GM23338 (cell line): ENCODE measurements around the gene RNF207. TPM values are rescaled to one million over a fixed set of nuclear protein-coding genes. Genes with fewer than 3 reads are reported as not detected.
A peak's percentile ranks its signal among the peaks of the same experiment; 100 is the strongest.

ENCODE experiments used
- ATAC-seq: fragments of 200-7000 bp; cut with Tn5 transposase; 3 replicates; pipeline ENCODE4 v1.9.1; 2020
- DNase-seq: peaks from one replicate; pipeline ENCODE4 v3.0.0-alpha.2; 2015; ENCODE audit warnings: low spot score
- H2AFZ ChIP-seq: fragments of 200-600 bp; sonication (generic); 2 replicates; pipeline ENCODE4 v1.8.0; 2016; ENCODE audit warnings: antibody characterized with exemption, mild to moderate bottlenecking, moderate library complexity
- H3F3A ChIP-seq: fragments of 200-600 bp; sonication (generic); replicated peaks from 2 replicates; pipeline ENCODE4 v1.8.0; 2017; ENCODE audit warnings: antibody characterized with exemption, mixed run types, low read depth
- H3K27ac ChIP-seq: fragments of 200-600 bp; sonication (generic); 2 replicates; pipeline ENCODE4 v1.6.1; 2016; ENCODE audit warnings: low read depth
- H3K27me3 ChIP-seq: fragments of 200-600 bp; sonication (generic); 2 replicates; pipeline ENCODE4 v1.8.0; 2016; ENCODE audit warnings: mild to moderate bottlenecking, mixed run types, moderate library complexity; ENCODE audit not compliant: insufficient read depth
- H3K36me3 ChIP-seq: fragments of 200-600 bp; sonication (generic); 2 replicates; pipeline ENCODE4 v1.8.0; 2016; ENCODE audit warnings: mild to moderate bottlenecking; ENCODE audit not compliant: insufficient read depth
- H3K4me1 ChIP-seq: fragments of 200-600 bp; sonication (generic); 2 replicates; pipeline ENCODE4 v1.8.0; 2016; ENCODE audit warnings: mild to moderate bottlenecking, moderate library complexity; ENCODE audit not compliant: insufficient read depth
- H3K4me2 ChIP-seq: fragments of 200-600 bp; sonication (generic); 2 replicates; pipeline ENCODE4 v1.7.1; 2017; ENCODE audit warnings: mixed run types
- H3K4me3 ChIP-seq: fragments of 200-600 bp; sonication (generic); 2 replicates; pipeline ENCODE4 v1.6.1; 2016; ENCODE audit warnings: mixed run types
- H3K79me2 ChIP-seq: fragments of 200-600 bp; sonication (generic); replicated peaks from 2 replicates; pipeline ENCODE4 v1.8.0; 2017; ENCODE audit warnings: mild to moderate bottlenecking; ENCODE audit not compliant: insufficient read depth
- H3K9me2 ChIP-seq: fragments of 200-600 bp; sonication (generic); 2 replicates; pipeline ENCODE4 v1.8.0; 2017; ENCODE audit not compliant: insufficient read depth
- H4K20me1 ChIP-seq: fragments of 200-600 bp; sonication (generic); replicated peaks from 2 replicates; pipeline ENCODE4 v1.8.0; 2017; ENCODE audit warnings: mild to moderate bottlenecking; ENCODE audit not compliant: insufficient read depth
- H3K27ac Mint-ChIP-seq: 2 replicates; pipeline ENCODE4 v1.8.0; 2020; ENCODE audit warnings: inconsistent platforms, mild to moderate bottlenecking, moderate library complexity, mixed read lengths
- H3K27me3 Mint-ChIP-seq: 3 replicates; pipeline ENCODE4 v1.8.0; 2022; ENCODE audit warnings: low read depth, mild to moderate bottlenecking, moderate library complexity, mixed read lengths, inconsistent platforms; ENCODE audit not compliant: insufficient read depth, poor library complexity
- H3K36me3 Mint-ChIP-seq: 3 replicates; pipeline ENCODE4 v1.8.0; 2021; ENCODE audit warnings: low read depth, mild to moderate bottlenecking, inconsistent platforms, moderate library complexity, mixed read lengths
- H3K4me1 Mint-ChIP-seq: 3 replicates; pipeline ENCODE4 v1.8.0; 2020; ENCODE audit warnings: mild to moderate bottlenecking, inconsistent platforms, mixed read lengths
- H3K4me3 Mint-ChIP-seq: 3 replicates; pipeline ENCODE4 v1.8.0; 2021; ENCODE audit warnings: moderate library complexity, mild to moderate bottlenecking, inconsistent platforms, mixed read lengths
- H3K9me3 Mint-ChIP-seq: 3 replicates; pipeline ENCODE4 v1.8.0; 2020; ENCODE audit warnings: moderate library complexity, mild to moderate bottlenecking, inconsistent platforms, mixed read lengths
- CREB1 ChIP-seq: fragments of 250-450 bp; sonication (Bioruptor Pico); IDR thresholded peaks from 2 replicates; pipeline ENCODE4 v1.5.0; 2020; ENCODE audit warnings: low read depth, mild to moderate bottlenecking, moderate library complexity
- CTCF ChIP-seq, 2 experiments: fragments of 200-600 bp in 1 of 2; sonication (generic) in 1 of 2; conservative IDR thresholded peaks; 2 replicates each; pipeline versions ENCODE4 v1.5.1 to v1.6.1; 2016 to 2017; ENCODE audit warnings: antibody characterized with exemption in 2 of 2, low read depth in 2 of 2, mild to moderate bottlenecking in 2 of 2, moderate library complexity in 1 of 2
- EZH2 ChIP-seq: fragments of 200-600 bp; sonication (generic); IDR thresholded peaks from one replicate; pipeline ENCODE4 v1.8.0; 2017; ENCODE audit warnings: antibody characterized with exemption, mild to moderate bottlenecking, low read depth; ENCODE audit not compliant: unreplicated experiment
- EZH2phosphoT487 ChIP-seq: fragments of 200-600 bp; sonication (generic); IDR thresholded peaks from one replicate; pipeline ENCODE4 v1.8.1; 2018; ENCODE audit warnings: antibody characterized with exemption; ENCODE audit not compliant: unreplicated experiment
- NANOG ChIP-seq: IDR thresholded peaks from 2 replicates; pipeline ENCODE4 v1.6.1; 2016; ENCODE audit warnings: antibody characterized with exemption, borderline replicate concordance
- POLR2AphosphoS5 ChIP-seq: IDR thresholded peaks from 2 replicates; pipeline ENCODE4 v1.6.1; 2016; ENCODE audit warnings: antibody characterized with exemption, low read depth
- REST ChIP-seq: IDR thresholded peaks from one replicate; pipeline ENCODE4 v1.6.1; 2018; ENCODE audit warnings: antibody characterized with exemption; ENCODE audit not compliant: unreplicated experiment
- STAT1 ChIP-seq: IDR thresholded peaks from one replicate; pipeline ENCODE4 v1.6.1; 2016; ENCODE audit warnings: antibody characterized with exemption; ENCODE audit not compliant: unreplicated experiment
- ZNF331 ChIP-seq: fragments of 250-450 bp; sonication (Bioruptor Pico); IDR thresholded peaks from 2 replicates; pipeline ENCODE4 v1.5.0; 2020; ENCODE audit warnings: low read depth, mild to moderate bottlenecking, moderate library complexity
- ZNF462 ChIP-seq: fragments of 250-450 bp; sonication (Bioruptor Pico); IDR thresholded peaks from 2 replicates; pipeline ENCODE4 v1.5.0; 2020; ENCODE audit warnings: mild to moderate bottlenecking, moderate library complexity
- polyA plus RNA-seq: library from polyadenylated mRNA; unstranded; fragments of >200 nt; fragmentation: Nextera tagmentation; extraction: Ambion mirVana; gene quantifications from 2 replicates; pipeline ENCODE4 v1.2.1, GENCODE V29; 2016
- total RNA-seq: library from RNA; depleted of rRNA; stranded (reverse); fragments of >200 nt; shearing (Covaris generic); gene quantifications from 2 replicates; pipeline ENCODE4 v1.2.3, GENCODE V29; 2014

Gene RNF207
- total and polyA plus RNA-seq, 2 experiments from 2014 or later, result 1.7 to 2.9 TPM

- no peak for TF ChIP-seq ZNF462 (CRISPR knock-in tag)
Observed at GRCh38 chr1:6260433-6260934, 54.6 kb downstream of the RNF207 start (continued).

GRCh38 chr1:6260961-6261614 is 55.2 kb downstream of the RNF207 start, which contains the start of gene GPR153:
GPR153 (minus strand) TSS chr1:6261098; CDS start chr1:6254905, 6,193 bp downstream.
- DNase-seq, result peak; percentile 71
- H3K9me3 Mint-ChIP-seq, result no peaks in the 10 kb centered on the region
- H3K4me1 Mint-ChIP-seq, result peaks cover 8% of the 10 kb centered on the region; the same call in 2 of the 3 replicates
- ATAC-seq, result peak; percentile 24
- peaks cover 30% of the 10 kb centered on the region for H3K27me3 Mint-ChIP-seq
- Histone ChIP-seq H4K20me1 (no peaks in the 10 kb centered on the region; the same call in 1 of the 2 replicates), H3K79me2 (no peaks in the 10 kb centered on the region), H3K4me2 (peak within 1 kb of the TSS; percentile 86), H2AFZ (peak within 1 kb of the TSS; percentile 85), H3K36me3 (no peaks in the 10 kb centered on the region), H3K27me3 (peaks cover 21% of the 10 kb centered on the region), H3F3A (peaks cover 17% of the 10 kb centered on the region), H3K27ac (no peak within 1 kb of the TSS), H3K4me3 (peak within 1 kb of the TSS; percentile 71), H3K4me1 (no peaks in the 10 kb centered on the region; the same call in 1 of the 2 replicates), H3K9me2 (no peaks in the 10 kb centered on the region)
- TF ChIP-seq STAT1 (no peak), NANOG (no peak), CREB1 (CRISPR knock-in tag) (no peak), REST (no peak), EZH2phosphoT487 (no peak), ZNF331 (CRISPR knock-in tag) (no peak), EZH2 (no peak), POLR2AphosphoS5 (no peak), CTCF (conservative IDR thresholded peaks at IDR 0.05; ENCODE audit: low read depth in 2 of 2) (no peak)
- H3K4me3 Mint-ChIP-seq, result peak within 1 kb of the TSS; percentile 72
- H3K36me3 Mint-ChIP-seq, result no peaks in the 10 kb centered on the region; the same call in 2 of the 3 replicates
- H3K27ac Mint-ChIP-seq, result no peak within 1 kb of the TSS
